GM15510 (cell line): ENCODE results near the gene PIP4K2C.

Experiments used
- POLR2A ChIP-seq: IDR thresholded peaks from 3 replicates; pipeline ENCODE4 v1.6.1; 2011; ENCODE audit warnings: borderline replicate concordance; ENCODE audit not compliant: insufficient read length; ENCODE audit errors: extremely low read depth

PIP4K2C gene

GRCh38 chr12:57619434-57620244 lies 28.6 kb downstream of the PIP4K2C start:
- TF ChIP-seq POLR2A = no peak

GRCh38 chr12:57620245-57620935 lies 29.4 kb downstream of the PIP4K2C start:
- no peak for TF ChIP-seq POLR2A

DNA sequence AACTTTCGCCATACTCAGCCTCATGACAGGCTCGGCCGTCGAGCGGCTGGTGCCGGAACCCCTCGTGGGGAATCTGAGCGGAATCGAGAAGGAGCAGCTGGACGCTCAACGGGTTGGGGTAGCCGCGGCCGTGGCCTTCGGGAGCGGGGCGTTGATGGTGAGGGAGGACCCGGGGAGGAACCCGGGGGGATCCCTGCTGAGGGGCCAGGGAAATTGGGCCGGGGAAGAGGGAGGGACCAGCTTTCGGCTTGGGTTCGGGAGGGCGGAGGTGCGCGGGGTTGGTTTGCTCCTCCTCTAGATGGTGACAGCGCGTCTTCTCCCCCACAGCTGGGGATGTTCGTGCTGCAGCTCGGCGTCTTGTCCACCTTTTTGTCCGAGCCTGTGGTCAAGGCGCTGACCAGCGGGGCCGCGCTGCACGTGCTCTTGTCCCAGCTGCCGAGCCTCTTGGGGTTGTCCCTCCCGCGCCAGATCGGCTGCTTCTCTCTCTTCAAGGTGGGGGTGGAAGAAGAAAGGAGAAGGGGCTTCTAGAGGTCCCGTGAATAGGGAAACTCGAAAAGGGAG lies 30.0 kb downstream of the PIP4K2C start:
- TF ChIP-seq POLR2A = no peak

- no peak for TF ChIP-seq POLR2A
Observed at GRCh38 chr12:57621497-57622292, 30.7 kb downstream of the PIP4K2C start.

DNA sequence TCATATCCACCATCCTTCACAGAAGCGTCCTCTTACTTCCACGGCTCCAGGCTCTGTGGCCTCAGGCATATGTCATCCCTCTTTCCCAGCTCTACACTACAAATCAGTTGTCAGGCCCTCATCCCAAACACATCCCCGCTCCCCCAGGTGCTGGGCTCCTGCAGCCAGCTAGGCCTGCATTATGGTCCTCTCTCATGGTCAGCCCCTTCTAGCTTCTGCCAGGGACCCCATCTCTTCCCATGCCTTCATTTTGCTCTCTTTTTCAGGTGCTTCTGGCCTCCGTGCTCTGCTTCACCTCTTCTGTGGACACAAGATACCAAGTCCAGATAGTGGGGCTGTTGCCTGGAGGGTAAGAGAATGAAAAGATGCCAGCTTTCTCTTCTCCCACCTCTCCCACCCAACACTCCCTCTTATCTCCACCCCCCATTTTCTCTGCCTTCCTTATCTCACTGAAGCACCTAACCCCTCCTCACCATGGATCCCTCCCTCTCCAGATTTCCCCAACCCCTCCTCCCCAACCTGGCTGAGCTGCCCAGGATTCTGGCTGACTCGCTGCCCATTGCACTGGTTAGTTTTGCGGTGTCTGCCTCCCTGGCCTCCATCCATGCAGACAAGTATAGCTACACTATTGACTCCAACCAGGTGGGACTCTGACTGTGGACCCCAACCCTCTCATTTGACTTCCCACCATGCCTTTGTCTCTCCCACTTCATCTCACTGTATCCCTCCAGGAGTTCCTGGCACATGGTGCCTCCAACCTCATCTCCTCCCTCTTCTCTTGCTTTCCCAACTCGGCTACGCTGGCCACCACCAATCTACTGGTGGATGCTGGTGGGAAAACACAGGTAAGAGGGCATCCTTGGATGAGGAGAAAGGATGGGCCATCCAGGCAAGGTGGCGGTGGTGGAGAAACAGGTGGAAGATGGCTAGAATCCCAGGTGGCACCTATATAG lies 31.6 kb downstream of the PIP4K2C start:
- TF ChIP-seq POLR2A = no peak

DNA sequence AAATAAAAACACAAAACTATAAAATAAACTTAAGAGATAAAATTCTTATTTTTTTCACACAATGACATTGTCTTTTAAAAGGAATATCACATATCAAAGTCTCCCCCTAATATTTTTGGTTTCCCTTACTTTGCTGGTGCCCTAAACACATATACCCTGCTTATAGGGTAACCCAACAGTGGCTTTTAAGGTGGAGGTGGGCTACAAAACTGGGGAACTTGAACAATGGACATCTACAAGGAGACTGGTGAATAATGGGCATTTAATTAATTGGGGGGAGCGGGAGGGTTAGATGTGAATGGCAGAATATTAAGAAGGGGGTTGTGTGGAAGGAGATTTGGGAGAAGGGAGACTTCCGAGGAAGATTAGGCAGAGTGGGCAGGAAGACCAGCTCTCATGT lies 32.4 kb downstream of the PIP4K2C start:
- TF ChIP-seq POLR2A = no peak

DNA sequence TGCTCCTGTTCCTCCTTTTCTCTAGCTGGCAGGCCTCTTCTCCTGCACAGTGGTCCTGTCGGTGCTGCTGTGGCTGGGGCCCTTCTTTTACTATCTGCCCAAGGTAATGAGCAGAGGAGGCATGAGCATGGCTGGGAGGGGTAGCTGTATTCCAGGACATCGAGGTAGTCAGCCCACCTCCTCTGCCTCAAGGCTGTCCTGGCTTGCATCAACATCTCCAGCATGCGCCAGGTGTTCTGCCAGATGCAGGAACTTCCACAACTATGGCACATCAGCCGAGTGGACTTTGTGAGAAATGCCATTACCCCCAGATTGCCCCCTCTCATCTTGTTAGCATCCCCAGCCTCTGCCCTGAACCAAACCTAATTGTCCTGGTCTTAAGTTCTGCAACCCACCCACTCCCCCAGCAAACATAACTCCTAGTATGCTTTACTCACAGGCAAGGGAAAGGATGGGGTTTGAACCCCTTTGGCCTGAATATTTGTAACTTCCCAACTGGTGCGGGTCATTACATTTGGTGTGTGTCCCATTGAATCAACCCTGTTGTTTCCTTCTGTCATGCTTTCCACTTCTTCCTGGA lies 32.9 kb downstream of the PIP4K2C start:
- no peak for TF ChIP-seq POLR2A

DNA sequence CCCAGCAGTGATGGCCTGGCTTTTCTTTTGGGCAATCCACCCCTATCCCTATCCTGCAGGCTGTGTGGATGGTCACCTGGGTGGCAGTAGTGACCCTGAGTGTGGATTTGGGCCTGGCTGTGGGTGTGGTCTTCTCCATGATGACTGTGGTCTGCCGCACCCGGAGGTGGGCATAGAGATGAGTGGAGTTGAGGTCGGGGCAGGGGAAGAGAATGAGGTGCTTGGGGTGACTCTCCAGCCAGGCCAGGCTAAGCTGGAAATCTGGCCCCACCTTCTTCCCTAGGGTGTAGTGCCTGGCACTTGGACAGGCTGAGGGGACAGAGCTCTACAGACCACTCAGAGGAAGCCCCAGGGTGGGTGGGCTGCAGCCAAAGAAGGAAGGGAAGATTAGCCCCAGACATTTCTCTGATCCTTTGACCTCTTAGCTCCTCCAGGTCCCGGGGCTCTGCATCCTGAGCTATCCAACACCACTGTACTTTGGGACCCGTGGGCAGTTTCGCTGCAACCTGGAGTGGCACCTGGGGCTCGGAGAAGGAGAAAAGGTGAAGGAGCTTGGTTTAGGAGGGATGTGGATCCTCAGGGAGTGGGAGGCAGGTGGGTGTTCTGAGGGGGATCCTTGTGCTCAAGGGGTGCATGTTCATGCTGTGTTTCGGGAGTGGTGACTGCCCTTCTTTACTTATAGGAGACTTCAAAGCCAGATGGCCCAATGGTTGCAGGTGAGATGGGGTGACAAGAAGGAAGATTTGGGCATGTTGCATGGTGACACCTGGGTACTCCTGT lies 33.6 kb downstream of the PIP4K2C start:
- TF ChIP-seq POLR2A = no peak

GRCh38 chr12:57625261-57626032 lies 34.5 kb downstream of the PIP4K2C start:
- TF ChIP-seq POLR2A = no peak

GRCh38 chr12:57626111-57626920 lies 35.3 kb downstream of the PIP4K2C start:
- TF ChIP-seq POLR2A = no peak

- TF ChIP-seq POLR2A = no peak
Observed at GRCh38 chr12:57626921-57627445, 36.0 kb downstream of the PIP4K2C start.
